ENCODE data around the gene NDUFV2. TPM values are rescaled to one million over a fixed set of nuclear protein-coding genes. Genes with fewer than 3 reads are reported as not detected.
A peak's percentile ranks its signal among the peaks of the same experiment; 100 is the strongest.

The NDUFV2 gene
- polyA plus RNA-seq, 3 donors, result 55.4 to 184 (median 162) TPM

DNA sequence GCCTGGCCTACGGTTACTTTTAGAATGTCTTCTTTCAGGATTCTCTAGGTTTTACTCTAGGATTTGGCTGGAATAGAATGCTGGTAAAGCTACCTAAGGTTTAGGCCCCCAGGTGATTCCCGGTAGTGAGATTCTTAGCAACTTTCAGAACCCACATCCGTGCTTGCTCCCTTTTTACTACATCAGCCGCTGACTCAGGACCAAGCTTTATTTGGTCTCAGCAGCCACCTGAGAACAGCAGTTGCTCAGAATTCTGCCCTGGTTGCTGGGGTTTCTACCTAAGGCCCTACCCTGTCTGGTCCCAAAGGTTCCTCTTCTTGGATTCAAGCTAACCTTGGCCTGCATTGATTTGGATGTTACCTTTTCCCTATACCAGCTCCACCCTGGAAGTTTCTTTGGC, 36.1 kb upstream of the NDUFV2 start:
- Histone ChIP-seq H3K27ac (ENCODE audit: low read depth in 1 of 2, low read length in 2 of 2) (no peak overlapping the region), H3K9me3 (replicated peaks in 1 of 2; ENCODE audit: control insufficient read depth in 1 of 2, insufficient read depth in 1 of 2, low read length in 2 of 2) (no peaks in the 10 kb centered on the region), H3K79me2 (ENCODE audit: insufficient read depth, low read length) (no peaks in the 10 kb centered on the region), H3K4me1 (ENCODE audit: control insufficient read depth in 1 of 2, insufficient read depth in 2 of 2, low read length in 2 of 2) (peaks cover 31 to 43% of the 10 kb centered on the region in 2 donors), H3K4me3 (replicated peaks in 1 of 3; ENCODE audit: low read depth in 2 of 3, low read length in 3 of 3) (no peak overlapping the region), H4K20me1 (ENCODE audit: insufficient read depth, low read length) (no peaks in the 10 kb centered on the region), H3K4me2 (replicated peaks; ENCODE audit: extremely low read depth, low read length, poor library complexity, severe bottlenecking) (no peak overlapping the region), H3K27me3 (ENCODE audit: control insufficient read depth in 2 of 2, insufficient read depth in 2 of 2, low read length in 2 of 2) (no peaks in the 10 kb centered on the region), H3K9ac (ENCODE audit: insufficient read depth, low read length, poor library complexity, severe bottlenecking) (no peak overlapping the region), H2AFZ (ENCODE audit: insufficient read depth, low read depth, low read length, poor library complexity, severe bottlenecking) (no peak overlapping the region), H3K36me3 (replicated peaks in 1 of 2; ENCODE audit: control insufficient read depth in 1 of 2, insufficient read depth in 2 of 2, low read length in 2 of 2) (no peaks in the 10 kb centered on the region)
- peaks cover 0 to 4% (median 0%) of the 10 kb centered on the region in 7 donors for H3K9me3 Mint-ChIP-seq
- intact Hi-C loops (cut with micrococcal nuclease), result loop anchor here in 1 of 2 donors (5.0 to 10.0 kb wide), 2 partner anchors 138 to 266 kb away; partner anchors contain the start of gene TWSG1
- no peaks in the 10 kb centered on the region for H3K36me3 Mint-ChIP-seq
- DNase-seq, result no peak
- no peaks in the 10 kb centered on the region for H3K27me3 Mint-ChIP-seq (ENCODE audit: low read depth in 3 of 3)
- H3K4me3 Mint-ChIP-seq, result no peak overlapping the region
- no peak overlapping the region for H3K27ac Mint-ChIP-seq
- TF ChIP-seq, protein P1, sequence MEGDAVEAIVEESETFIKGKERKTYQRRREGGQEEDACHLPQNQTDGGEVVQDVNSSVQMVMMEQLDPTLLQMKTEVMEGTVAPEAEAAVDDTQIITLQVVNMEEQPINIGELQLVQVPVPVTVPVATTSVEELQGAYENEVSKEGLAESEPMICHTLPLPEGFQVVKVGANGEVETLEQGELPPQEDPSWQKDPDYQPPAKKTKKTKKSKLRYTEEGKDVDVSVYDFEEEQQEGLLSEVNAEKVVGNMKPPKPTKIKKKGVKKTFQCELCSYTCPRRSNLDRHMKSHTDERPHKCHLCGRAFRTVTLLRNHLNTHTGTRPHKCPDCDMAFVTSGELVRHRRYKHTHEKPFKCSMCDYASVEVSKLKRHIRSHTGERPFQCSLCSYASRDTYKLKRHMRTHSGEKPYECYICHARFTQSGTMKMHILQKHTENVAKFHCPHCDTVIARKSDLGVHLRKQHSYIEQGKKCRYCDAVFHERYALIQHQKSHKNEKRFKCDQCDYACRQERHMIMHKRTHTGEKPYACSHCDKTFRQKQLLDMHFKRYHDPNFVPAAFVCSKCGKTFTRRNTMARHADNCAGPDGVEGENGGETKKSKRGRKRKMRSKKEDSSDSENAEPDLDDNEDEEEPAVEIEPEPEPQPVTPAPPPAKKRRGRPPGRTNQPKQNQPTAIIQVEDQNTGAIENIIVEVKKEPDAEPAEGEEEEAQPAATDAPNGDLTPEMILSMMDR (IDR thresholded peaks at IDR 0.05), result no peak
- peaks cover 52% of the 10 kb centered on the region for H3K4me1 Mint-ChIP-seq
- WGBS (ENCODE audit: insufficient coverage), result 100% methylated on average over 1 of the region's 4 CpGs

DNA sequence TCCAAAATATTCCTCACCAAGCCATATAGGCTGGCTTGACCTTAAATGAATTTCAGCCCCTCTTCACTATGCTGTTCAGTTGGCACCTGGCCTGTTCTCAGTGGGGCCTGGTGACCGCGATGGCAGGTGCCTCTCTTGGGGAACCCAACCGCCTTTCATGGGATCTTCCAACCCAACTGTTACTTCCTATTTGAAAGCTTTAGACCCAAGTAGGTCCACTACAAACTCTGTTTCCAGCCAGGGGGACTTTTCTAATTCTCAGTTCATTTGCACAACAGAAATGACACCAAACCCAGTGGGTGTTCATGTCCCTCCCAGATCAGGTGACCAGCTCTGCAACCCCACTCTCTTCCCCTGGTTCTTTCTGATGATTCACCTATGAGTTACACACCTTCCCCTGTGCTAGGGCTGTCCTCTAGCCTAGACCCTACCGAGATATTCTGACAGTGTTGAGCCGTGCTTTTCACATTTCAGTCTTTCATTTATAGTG, 35.6 kb upstream of the NDUFV2 start:
- H2AFZ ChIP-seq (ENCODE audit: insufficient read depth, low read depth, low read length, poor library complexity, severe bottlenecking), result no peak overlapping the region
- DNase-seq, result peak in 1 of 3 donors; percentile 64
- Mint-ChIP-seq H3K9me3 (peaks cover 0 to 4% (median 0%) of the 10 kb centered on the region in 7 donors), H3K36me3 (no peaks in the 10 kb centered on the region), H3K27me3 (ENCODE audit: low read depth in 3 of 3) (peaks cover 0 to 1% (median 0%) of the 10 kb centered on the region in 3 donors), H3K27ac (peak overlapping the region in 1 of 7 donors; percentile 4), H3K4me1 (peaks cover 47% of the 10 kb centered on the region), H3K4me3 (no peak overlapping the region)
- no peaks in the 10 kb centered on the region for H3K27me3 ChIP-seq (ENCODE audit: control insufficient read depth in 2 of 2, insufficient read depth in 2 of 2, low read length in 2 of 2)
- no peaks in the 10 kb centered on the region for H3K9me3 ChIP-seq (replicated peaks in 1 of 2; ENCODE audit: control insufficient read depth in 1 of 2, insufficient read depth in 1 of 2, low read length in 2 of 2)
- 84% methylated on average over 3 of the region's 5 CpGs for WGBS (ENCODE audit: insufficient coverage)
- H3K4me2 ChIP-seq (replicated peaks; ENCODE audit: extremely low read depth, low read length, poor library complexity, severe bottlenecking), result no peak overlapping the region
- H3K4me3 ChIP-seq (replicated peaks in 1 of 3; ENCODE audit: low read depth in 2 of 3, low read length in 3 of 3), result no peak overlapping the region
- H3K4me1 ChIP-seq (ENCODE audit: control insufficient read depth in 1 of 2, insufficient read depth in 2 of 2, low read length in 2 of 2), result peaks cover 26 to 38% of the 10 kb centered on the region in 2 donors
- H3K9ac ChIP-seq (ENCODE audit: insufficient read depth, low read length, poor library complexity, severe bottlenecking), result no peak overlapping the region
- TF ChIP-seq, protein P1 (IDR thresholded peaks at IDR 0.05), result no peak
- no peaks in the 10 kb centered on the region for H4K20me1 ChIP-seq (ENCODE audit: insufficient read depth, low read length)
- H3K79me2 ChIP-seq (ENCODE audit: insufficient read depth, low read length), result no peaks in the 10 kb centered on the region
- H3K36me3 ChIP-seq (replicated peaks in 1 of 2; ENCODE audit: control insufficient read depth in 1 of 2, insufficient read depth in 2 of 2, low read length in 2 of 2), result no peaks in the 10 kb centered on the region
- no peak overlapping the region for H3K27ac ChIP-seq (ENCODE audit: low read depth in 1 of 2, low read length in 2 of 2)
- intact Hi-C loops (cut with micrococcal nuclease), result loop anchor here in 1 of 2 donors (5.0 to 10.0 kb wide), 2 partner anchors 138 to 265 kb away; partner anchors contain the start of gene TWSG1
